Body of pancreas (tissue), 4 donors: ENCODE results near the gene NRP2. TPM values are rescaled to one million over a fixed set of nuclear protein-coding genes. Genes with fewer than 3 reads are reported as not detected.

ENCODE experiments used
- ATAC-seq: fragments of 150-250 bp; one replicate; pipeline ENCODE4 v1.9.1; 2016
- DNase-seq, 4 donors: peaks; one replicate each; pipeline ENCODE4 v3.0.0-alpha.2; 2019
- H3K27ac ChIP-seq, 4 donors: fragments of 200-600 bp; sonication (generic); 1 replicate in 3 of 4; 2 replicates in 1 of 4; pipeline versions ENCODE4 v1.5.1 to v1.6.1; 2016 to 2019; ENCODE audit warnings: mild to moderate bottlenecking in 1 of 4, mixed read lengths in 1 of 4, moderate library complexity in 1 of 4
- H3K27me3 ChIP-seq, 2 donors: fragments of 200-600 bp; sonication (generic); one replicate each; pipeline ENCODE4 v1.6.0; 2016; ENCODE audit warnings: mild to moderate bottlenecking in 1 of 2
- H3K36me3 ChIP-seq, 2 donors: fragments of 200-600 bp; sonication (generic); replicated peaks in 1 of 2; 2 replicates each; pipeline ENCODE4 v1.5.1; 2016; ENCODE audit warnings: low read depth in 2 of 2; ENCODE audit not compliant: insufficient read depth in 1 of 2
- H3K4me1 ChIP-seq: fragments of 200-600 bp; sonication (generic); one replicate; pipeline ENCODE4 v1.6.0; 2016
- H3K4me3 ChIP-seq, 2 donors: fragments of 200-600 bp; sonication (generic); 1 replicate in 1 of 2; 2 replicates in 1 of 2; pipeline ENCODE4 v1.5.1; 2016 to 2019
- H3K9me3 ChIP-seq, 3 donors: fragments of 200-600 bp; sonication (generic); 1 replicate in 2 of 3; 2 replicates in 1 of 3; pipeline ENCODE4 v1.5.1; 2016
- POLR2A ChIP-seq, 3 donors: fragments of 450-650 bp; IDR thresholded peaks; one replicate each; pipeline ENCODE4 v1.6.1; 2016; ENCODE audit warnings: antibody characterized with exemption in 3 of 3, mild to moderate bottlenecking in 2 of 3
- WGBS, 2 donors: methylation state at CpG; one replicate each; pipeline ENCODE4 v1.1.5; 2017; 5-methylcytosine and 5-hydroxymethylcytosine counted together
- intact Hi-C: fragments of 100-400 bp; cut with DNase I; formaldehyde crosslinking; loops from one replicate; pipeline ENCODE4 v1.15.1; 2023
- total RNA-seq, 2 donors: library from RNA; depleted of rRNA; stranded (reverse); fragments of >200 nt; gene quantifications; one replicate each; pipeline ENCODE4 v1.1.0, GENCODE V29; 2016
- TF ChIP-seq, protein P1 (sequence below), 7 experiments: fragments of 450-650 bp in 4 of 7; fragments of 200-600 bp in 3 of 7; sonication (generic) in 3 of 7; IDR thresholded peaks; one replicate each; pipeline ENCODE4 v1.5.1; 2016 to 2019; ENCODE audit warnings: antibody characterized with exemption in 7 of 7

The NRP2 gene
- total RNA-seq, 2 donors from 2014 or later = 5.7 to 7.6 TPM

DNA sequence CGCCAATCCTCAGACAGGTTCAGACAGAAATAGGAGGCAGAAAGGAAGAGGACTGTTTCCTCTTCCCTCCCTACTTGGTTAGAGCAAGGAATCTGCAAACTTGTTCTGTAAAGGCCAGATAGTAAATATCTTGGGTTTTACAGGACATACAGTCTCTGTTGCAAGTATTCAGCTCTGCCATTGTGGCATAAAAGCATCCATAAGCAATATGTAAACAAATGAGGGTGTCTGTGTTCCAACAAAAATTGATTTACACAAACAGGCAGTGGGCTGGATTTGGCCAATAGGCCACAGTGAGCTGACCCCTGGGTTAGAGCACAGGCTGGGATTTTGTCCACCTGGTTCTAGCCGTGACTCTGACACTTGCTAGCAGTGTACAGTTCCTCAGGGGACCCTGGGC, 89.4 kb downstream of the NRP2 start:
- Histone ChIP-seq H3K36me3 (no peaks in the 10 kb centered on the region), H3K27me3 (no peaks in the 10 kb centered on the region), H3K9me3 (no peaks in the 10 kb centered on the region), H3K27ac (no peak overlapping the region), H3K4me3 (no peak overlapping the region), H3K4me1 (peaks cover 3% of the 10 kb centered on the region)
- DNase-seq (no peak), ATAC-seq (no peak)
- TF ChIP-seq, protein P1, sequence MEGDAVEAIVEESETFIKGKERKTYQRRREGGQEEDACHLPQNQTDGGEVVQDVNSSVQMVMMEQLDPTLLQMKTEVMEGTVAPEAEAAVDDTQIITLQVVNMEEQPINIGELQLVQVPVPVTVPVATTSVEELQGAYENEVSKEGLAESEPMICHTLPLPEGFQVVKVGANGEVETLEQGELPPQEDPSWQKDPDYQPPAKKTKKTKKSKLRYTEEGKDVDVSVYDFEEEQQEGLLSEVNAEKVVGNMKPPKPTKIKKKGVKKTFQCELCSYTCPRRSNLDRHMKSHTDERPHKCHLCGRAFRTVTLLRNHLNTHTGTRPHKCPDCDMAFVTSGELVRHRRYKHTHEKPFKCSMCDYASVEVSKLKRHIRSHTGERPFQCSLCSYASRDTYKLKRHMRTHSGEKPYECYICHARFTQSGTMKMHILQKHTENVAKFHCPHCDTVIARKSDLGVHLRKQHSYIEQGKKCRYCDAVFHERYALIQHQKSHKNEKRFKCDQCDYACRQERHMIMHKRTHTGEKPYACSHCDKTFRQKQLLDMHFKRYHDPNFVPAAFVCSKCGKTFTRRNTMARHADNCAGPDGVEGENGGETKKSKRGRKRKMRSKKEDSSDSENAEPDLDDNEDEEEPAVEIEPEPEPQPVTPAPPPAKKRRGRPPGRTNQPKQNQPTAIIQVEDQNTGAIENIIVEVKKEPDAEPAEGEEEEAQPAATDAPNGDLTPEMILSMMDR (IDR thresholded peaks at IDR 0.05) = no peak
- no peak for TF ChIP-seq POLR2A (IDR thresholded peaks at IDR 0.05)
- 65 to 100% methylated on average over 1 to 2 of the region's 2 CpGs for WGBS, 2 donors
- intact Hi-C loops = loop anchor here (5.0 kb wide), 1 partner anchor 116 kb away; no protein-coding TSS in a partner anchor

DNA sequence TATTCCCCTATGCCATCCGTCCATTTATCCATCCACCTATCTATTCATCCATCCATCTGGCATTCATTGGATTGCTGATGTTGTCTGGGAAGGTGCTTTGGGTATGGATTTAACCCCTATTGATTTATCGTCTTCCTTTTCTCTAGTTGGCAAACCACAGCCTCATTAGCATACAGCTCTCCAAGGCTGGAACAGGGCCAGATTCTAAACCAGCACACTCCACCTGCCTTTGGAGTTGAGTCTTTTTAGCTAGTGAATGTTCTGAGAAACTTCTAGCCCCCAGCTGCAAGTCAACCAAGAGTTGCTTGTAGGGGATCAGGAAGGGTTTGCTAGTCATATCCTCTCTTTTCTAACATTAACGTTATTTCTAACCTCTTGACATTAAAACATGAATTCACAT, 90.7 kb downstream of the NRP2 start:
- Histone ChIP-seq H3K4me1 (peaks cover 3% of the 10 kb centered on the region), H3K27me3 (no peaks in the 10 kb centered on the region), H3K36me3 (no peaks in the 10 kb centered on the region), H3K9me3 (no peaks in the 10 kb centered on the region), H3K27ac (no peak overlapping the region), H3K4me3 (no peak overlapping the region)
- WGBS, 2 donors = 41 to 63% methylated on average over 3 of the region's 3 CpGs
- DNase-seq = no peak
- no peak for ATAC-seq
- TF ChIP-seq, protein P1 (IDR thresholded peaks at IDR 0.05) = no peak
- no peak for TF ChIP-seq POLR2A (IDR thresholded peaks at IDR 0.05)
- intact Hi-C loops = loop anchor here (5.0 kb wide), 1 partner anchor 114 kb away; no protein-coding TSS in a partner anchor

DNA sequence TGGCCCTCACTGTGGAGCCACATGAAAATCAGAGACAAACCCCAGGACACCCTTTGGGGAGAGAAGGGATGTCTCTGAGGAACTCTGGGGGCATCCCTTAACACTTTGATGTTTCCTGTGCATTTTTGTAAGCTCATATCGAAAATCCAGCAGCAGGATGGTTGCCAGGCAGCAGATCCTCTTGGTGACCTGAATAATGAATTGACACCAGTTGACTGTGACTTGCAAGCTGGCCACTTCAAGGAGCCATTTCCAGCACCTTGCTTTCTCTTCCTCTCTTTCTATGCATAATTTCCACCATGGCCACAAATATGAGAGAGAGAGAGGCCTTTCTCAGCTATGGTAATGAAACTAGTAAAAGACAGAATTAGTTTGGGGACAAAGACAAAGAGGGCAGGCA, 91.7 kb downstream of the NRP2 start:
- Histone ChIP-seq H3K9me3 (no peaks in the 10 kb centered on the region), H3K27me3 (no peaks in the 10 kb centered on the region), H3K4me1 (peaks cover 3% of the 10 kb centered on the region), H3K27ac (no peak overlapping the region), H3K4me3 (no peak overlapping the region), H3K36me3 (no peaks in the 10 kb centered on the region)
- ATAC-seq = no peak
- 55 to 93% methylated on average over 1 of the region's 1 CpG for WGBS, 2 donors
- intact Hi-C loops = loop anchor here (5.0 kb wide), 1 partner anchor 113 kb away; no protein-coding TSS in a partner anchor
- TF ChIP-seq, protein P1 (IDR thresholded peaks at IDR 0.05) = no peak
- no peak for DNase-seq

DNA sequence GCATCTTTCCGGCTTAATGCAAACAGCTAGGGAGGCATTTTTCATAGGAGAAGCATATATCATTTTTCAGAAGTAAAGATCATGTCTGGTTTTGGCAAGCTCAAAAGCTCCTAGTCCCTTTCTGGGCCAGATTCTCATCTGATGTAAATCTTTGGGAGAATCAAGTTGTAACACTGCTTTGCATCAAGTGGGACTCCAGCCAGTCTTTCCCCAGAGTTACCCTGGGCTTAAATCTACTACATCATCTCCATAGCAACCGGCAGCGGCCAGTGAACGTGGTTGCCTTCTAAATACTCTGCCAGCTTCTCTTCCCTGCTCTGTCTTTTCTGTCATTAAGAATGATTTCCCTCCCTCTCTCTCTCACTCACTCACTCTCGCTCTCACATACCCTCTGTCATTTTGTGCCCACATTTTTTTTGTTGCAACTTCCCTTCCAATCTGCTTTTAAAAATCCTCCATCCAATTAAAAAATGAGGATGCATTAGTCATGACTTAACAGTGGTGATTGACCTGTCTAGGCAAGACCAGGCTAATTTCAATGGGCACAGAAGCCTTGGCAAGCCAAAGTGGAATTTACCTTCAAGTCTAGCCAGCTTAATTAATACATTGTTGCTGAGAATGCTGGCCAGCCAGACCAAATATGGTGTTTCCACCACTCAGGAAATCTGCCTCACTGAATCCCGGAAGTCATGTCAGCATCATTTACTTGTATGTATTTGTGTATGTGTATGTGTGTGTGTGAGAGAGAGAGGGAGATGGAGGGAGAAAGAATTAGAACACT, 93.0 kb downstream of the NRP2 start:
- WGBS, 2 donors = 32 to 35% methylated on average over 6 of the region's 6 CpGs
- no peak for ATAC-seq
- TF ChIP-seq, protein P1 (IDR thresholded peaks at IDR 0.05) = no peak
- no peak for TF ChIP-seq POLR2A (IDR thresholded peaks at IDR 0.05)
- H3K4me1 ChIP-seq = peaks cover 3% of the 10 kb centered on the region
- H3K27me3 ChIP-seq = no peaks in the 10 kb centered on the region
- H3K36me3 ChIP-seq = no peaks in the 10 kb centered on the region
- H3K4me3 ChIP-seq = no peak overlapping the region
- H3K9me3 ChIP-seq = no peaks in the 10 kb centered on the region
- no peak overlapping the region for H3K27ac ChIP-seq
- DNase-seq = no peak
- intact Hi-C loops = no loop called here

DNA sequence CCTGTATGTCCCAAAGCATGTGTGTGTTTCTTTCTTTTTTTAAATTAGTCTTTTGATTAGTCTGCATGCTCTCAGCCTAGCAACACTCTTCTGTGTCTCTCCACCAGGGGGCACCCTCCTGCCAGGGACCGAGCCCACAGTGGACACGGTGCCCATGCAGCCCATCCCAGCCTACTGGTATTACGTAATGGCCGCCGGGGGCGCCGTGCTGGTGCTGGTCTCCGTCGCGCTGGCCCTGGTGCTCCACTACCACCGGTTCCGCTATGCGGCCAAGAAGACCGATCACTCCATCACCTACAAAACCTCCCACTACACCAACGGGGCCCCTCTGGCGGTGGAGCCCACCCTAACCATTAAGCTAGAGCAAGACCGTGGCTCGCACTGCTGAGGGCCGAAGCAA, 93.8 kb downstream of the NRP2 start:
- no peak overlapping the region for H3K27ac ChIP-seq
- ATAC-seq (peak; percentile 88), DNase-seq (peak; percentile 81 to 87 (median 82))
- no peaks in the 10 kb centered on the region for H3K27me3 ChIP-seq
- peaks cover 3% of the 10 kb centered on the region for H3K4me1 ChIP-seq
- no peak overlapping the region for H3K4me3 ChIP-seq
- WGBS, 2 donors = 43 to 45% methylated on average over 19 of the region's 19 CpGs
- TF ChIP-seq, protein P1 (IDR thresholded peaks at IDR 0.05) = peak; percentile 70 to 94 (median 85)
- no peak for TF ChIP-seq POLR2A (IDR thresholded peaks at IDR 0.05)
- no peaks in the 10 kb centered on the region for H3K36me3 ChIP-seq
- intact Hi-C loops = no loop called here
- no peaks in the 10 kb centered on the region for H3K9me3 ChIP-seq
